Thyroid gland (tissue), 4 donors: ENCODE results near the gene ADCY4. TPM values are rescaled to one million over a fixed set of nuclear protein-coding genes. Genes with fewer than 3 reads are reported as not detected.
A peak's percentile ranks its signal among the peaks of the same experiment; 100 is the strongest.

Experiments
- DNase-seq, 2 donors: peaks; one replicate each; pipeline ENCODE4 v3.0.0-alpha.2; 2019
- H3K27ac ChIP-seq, 3 donors: fragments of 200-600 bp; sonication (generic); 1 replicate in 2 of 3; 2 replicates in 1 of 3; pipeline ENCODE4 v1.5.1; 2016 to 2019; ENCODE audit warnings: mild to moderate bottlenecking in 1 of 3, moderate library complexity in 1 of 3
- H3K27me3 ChIP-seq: fragments of 200-600 bp; sonication (generic); one replicate; pipeline ENCODE4 v1.5.1; 2019
- H3K36me3 ChIP-seq, 2 donors: fragments of 200-600 bp; sonication (generic); one replicate each; pipeline ENCODE4 v1.5.1; 2016 to 2019
- H3K4me1 ChIP-seq, 2 donors: fragments of 200-600 bp; sonication (generic); one replicate each; pipeline ENCODE4 v1.5.1; 2017 to 2019
- H3K4me3 ChIP-seq, 3 donors: fragments of 200-600 bp; sonication (generic); replicated peaks in 1 of 3; 1 replicate in 2 of 3; 2 replicates in 1 of 3; pipeline ENCODE4 v1.5.1; 2016; ENCODE audit warnings: mild to moderate bottlenecking in 1 of 3
- H3K9me3 ChIP-seq: fragments of 200-600 bp; sonication (generic); one replicate; pipeline ENCODE4 v1.5.1; 2017
- POLR2A ChIP-seq, 2 donors: fragments of 450-650 bp; IDR thresholded peaks; one replicate each; pipeline ENCODE4 v1.6.1; 2017; ENCODE audit warnings: antibody characterized with exemption in 2 of 2, mild to moderate bottlenecking in 2 of 2, moderate library complexity in 1 of 2
- WGBS, 2 donors: methylation state at CpG; one replicate each; pipeline ENCODE4 v1.1.5; 2017; 5-methylcytosine and 5-hydroxymethylcytosine counted together
- intact Hi-C: fragments of 100-400 bp; cut with DNase I; formaldehyde crosslinking; loops from one replicate; pipeline ENCODE4 v1.15.1; 2023
- total RNA-seq, 4 donors: library from RNA; depleted of rRNA; stranded (reverse); fragments of >200 nt; gene quantifications; one replicate each; pipeline ENCODE4 v1.2.3, GENCODE V29; 2016
- TF ChIP-seq, protein P1 (sequence below), 6 experiments: fragments of 200-600 bp in 3 of 6; fragments of 450-650 bp in 3 of 6; sonication (generic) in 3 of 6; IDR thresholded peaks; one replicate each; pipeline ENCODE4 v1.5.1; 2016 to 2019; ENCODE audit warnings: antibody characterized with exemption in 6 of 6, mild to moderate bottlenecking in 2 of 6, inconsistent platforms in 1 of 6, moderate library complexity in 1 of 6

ADCY4 gene
- total RNA-seq, 4 donors from 2014 or later: 35.2 to 65.4 (median 48.8) TPM

DNA sequence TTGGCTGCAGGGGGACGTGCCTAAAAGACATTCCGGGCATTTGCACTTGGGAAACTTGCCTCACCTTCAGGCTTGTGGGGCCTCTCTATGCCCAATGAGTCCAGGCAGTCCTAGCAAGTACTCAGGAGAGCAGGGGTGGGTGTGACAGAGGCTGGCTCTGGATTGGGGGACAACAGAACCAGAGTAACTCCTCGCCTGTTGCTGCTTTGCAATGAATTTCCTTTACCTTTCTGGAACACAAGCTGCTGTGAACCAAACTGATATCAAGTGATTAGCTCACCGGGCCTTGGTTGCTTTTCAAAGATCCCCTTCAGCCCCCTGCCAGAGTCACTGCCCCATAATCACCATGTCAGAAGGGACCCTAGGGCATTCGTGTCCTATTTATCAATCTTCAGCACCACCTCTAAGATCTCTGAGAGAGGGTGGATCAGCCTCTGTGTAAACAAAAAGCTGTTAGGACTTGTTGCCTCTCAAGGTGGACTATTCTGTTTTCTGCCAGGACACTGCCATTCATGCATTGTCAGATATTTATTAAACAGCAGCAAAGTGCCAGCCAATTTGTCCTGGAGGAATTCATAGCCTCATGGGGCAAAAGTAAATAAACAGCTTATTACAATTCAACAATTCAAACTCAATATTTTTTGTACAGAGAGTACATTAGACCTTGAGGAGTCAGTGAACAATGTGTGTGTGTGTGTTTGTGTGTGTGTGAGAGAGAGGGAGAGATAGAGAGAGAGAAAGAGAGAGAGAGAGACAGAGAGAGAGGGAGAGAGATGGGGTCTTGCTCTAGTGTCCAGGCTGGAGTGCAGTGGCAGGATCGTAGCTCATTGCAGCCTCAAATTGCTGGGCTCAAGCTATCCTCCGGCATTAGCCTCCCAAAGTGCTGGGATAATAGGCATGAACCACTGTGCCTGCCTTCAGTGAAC lies 44.4 kb upstream of the ADCY4 start:
- H3K4me1 ChIP-seq: peaks cover 8 to 38% of the 10 kb centered on the region in 2 donors
- DNase-seq: no peak
- intact Hi-C loops: no loop called here
- no peaks in the 10 kb centered on the region for H3K27me3 ChIP-seq
- H3K9me3 ChIP-seq: no peaks in the 10 kb centered on the region
- TF ChIP-seq, protein P1, sequence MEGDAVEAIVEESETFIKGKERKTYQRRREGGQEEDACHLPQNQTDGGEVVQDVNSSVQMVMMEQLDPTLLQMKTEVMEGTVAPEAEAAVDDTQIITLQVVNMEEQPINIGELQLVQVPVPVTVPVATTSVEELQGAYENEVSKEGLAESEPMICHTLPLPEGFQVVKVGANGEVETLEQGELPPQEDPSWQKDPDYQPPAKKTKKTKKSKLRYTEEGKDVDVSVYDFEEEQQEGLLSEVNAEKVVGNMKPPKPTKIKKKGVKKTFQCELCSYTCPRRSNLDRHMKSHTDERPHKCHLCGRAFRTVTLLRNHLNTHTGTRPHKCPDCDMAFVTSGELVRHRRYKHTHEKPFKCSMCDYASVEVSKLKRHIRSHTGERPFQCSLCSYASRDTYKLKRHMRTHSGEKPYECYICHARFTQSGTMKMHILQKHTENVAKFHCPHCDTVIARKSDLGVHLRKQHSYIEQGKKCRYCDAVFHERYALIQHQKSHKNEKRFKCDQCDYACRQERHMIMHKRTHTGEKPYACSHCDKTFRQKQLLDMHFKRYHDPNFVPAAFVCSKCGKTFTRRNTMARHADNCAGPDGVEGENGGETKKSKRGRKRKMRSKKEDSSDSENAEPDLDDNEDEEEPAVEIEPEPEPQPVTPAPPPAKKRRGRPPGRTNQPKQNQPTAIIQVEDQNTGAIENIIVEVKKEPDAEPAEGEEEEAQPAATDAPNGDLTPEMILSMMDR (IDR thresholded peaks at IDR 0.05): no peak
- no peak for TF ChIP-seq POLR2A (IDR thresholded peaks at IDR 0.05)
- H3K4me3 ChIP-seq: no peak overlapping the region
- no peaks in the 10 kb centered on the region for H3K36me3 ChIP-seq
- peak overlapping the region in 1 of 3 donors; percentile 26 for H3K27ac ChIP-seq
- WGBS, 2 donors: 77 to 88% methylated on average over 6 to 7 of the region's 7 CpGs

DNA sequence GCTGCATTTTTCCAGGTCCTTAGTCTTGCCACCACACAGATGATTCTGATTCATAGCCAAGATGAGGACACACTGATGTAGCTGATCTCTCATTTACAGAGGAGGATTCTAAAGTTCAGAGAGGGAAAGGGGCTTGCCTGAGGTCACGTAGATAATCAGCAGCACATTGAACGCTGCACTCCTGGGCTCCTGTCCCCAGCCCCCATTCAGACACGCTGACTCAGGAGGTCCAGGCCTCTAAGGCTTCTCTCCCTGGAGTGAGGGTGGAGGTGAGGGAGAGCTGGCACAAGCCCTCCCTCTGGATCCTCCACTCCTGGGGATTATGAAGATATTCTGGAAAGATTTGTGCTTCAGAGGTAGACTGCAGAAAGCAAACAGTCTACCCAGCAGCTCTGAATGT lies 43.5 kb upstream of the ADCY4 start:
- Histone ChIP-seq H3K27ac (peak overlapping the region; percentile 26 to 48 (median 35)), H3K4me1 (peaks cover 8 to 38% of the 10 kb centered on the region in 2 donors), H3K9me3 (no peaks in the 10 kb centered on the region), H3K4me3 (no peak overlapping the region), H3K36me3 (no peaks in the 10 kb centered on the region), H3K27me3 (no peaks in the 10 kb centered on the region)
- no peak for TF ChIP-seq POLR2A (IDR thresholded peaks at IDR 0.05)
- TF ChIP-seq, protein P1 (IDR thresholded peaks at IDR 0.05): no peak
- no peak for DNase-seq
- intact Hi-C loops: no loop called here
- 72 to 90% methylated on average over 3 of the region's 3 CpGs for WGBS, 2 donors

DNA sequence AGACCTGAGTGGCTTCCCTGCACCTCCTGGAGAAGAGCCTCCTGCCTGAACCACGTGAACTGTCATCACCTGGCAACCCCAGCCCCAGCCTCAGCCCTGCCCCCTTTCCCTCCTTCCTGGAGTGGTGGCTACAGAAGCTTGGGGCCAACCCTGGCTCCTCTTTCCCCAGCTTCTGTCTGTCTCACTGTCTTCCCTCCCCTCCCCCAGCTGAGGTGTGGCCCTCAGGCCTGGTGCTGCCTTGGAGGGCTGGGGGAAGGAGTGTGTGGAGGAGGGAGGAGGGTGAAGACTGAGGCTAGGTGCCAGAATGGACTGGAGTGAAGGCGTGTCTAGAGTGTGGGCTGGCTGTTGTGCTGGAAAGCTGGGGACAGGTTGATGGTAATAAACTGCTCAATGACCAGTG lies 42.8 kb upstream of the ADCY4 start:
- Histone ChIP-seq H3K27ac (peak overlapping the region in 2 of 3 donors; percentile 35 to 48), H3K27me3 (no peaks in the 10 kb centered on the region), H3K36me3 (no peaks in the 10 kb centered on the region), H3K9me3 (no peaks in the 10 kb centered on the region), H3K4me3 (no peak overlapping the region), H3K4me1 (peaks cover 8 to 38% of the 10 kb centered on the region in 2 donors)
- peak; percentile 70 to 86 for DNase-seq
- intact Hi-C loops: no loop called here
- WGBS, 2 donors: 16 to 34% methylated on average over 2 of the region's 2 CpGs
- no peak for TF ChIP-seq POLR2A (IDR thresholded peaks at IDR 0.05)
- TF ChIP-seq, protein P1 (IDR thresholded peaks at IDR 0.05): no peak

DNA sequence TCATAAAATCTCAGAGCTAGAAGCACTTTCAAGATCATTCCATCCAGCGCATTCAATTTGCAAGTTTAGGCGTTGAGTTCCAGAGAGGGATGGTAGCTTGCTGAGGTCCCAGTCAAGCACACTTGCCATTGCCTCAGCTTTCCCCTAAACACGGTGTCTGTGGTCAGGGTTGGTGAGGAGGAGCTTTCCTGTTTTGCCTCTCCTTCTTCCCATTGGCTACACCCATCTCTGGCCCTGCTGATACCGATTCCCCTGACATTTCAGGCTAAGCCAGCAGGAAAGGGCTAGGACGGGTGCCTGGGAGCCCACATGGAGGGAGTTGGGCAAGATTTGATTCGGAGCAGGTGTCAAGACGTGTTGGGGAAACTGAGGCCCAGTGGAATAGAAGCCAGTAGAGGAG lies 42.3 kb upstream of the ADCY4 start:
- no peaks in the 10 kb centered on the region for H3K36me3 ChIP-seq
- peak overlapping the region in 1 of 3 donors; percentile 48 for H3K27ac ChIP-seq
- peaks cover 8 to 37% of the 10 kb centered on the region in 2 donors for H3K4me1 ChIP-seq
- no peaks in the 10 kb centered on the region for H3K27me3 ChIP-seq
- TF ChIP-seq POLR2A (IDR thresholded peaks at IDR 0.05): no peak
- TF ChIP-seq, protein P1 (IDR thresholded peaks at IDR 0.05): no peak
- H3K9me3 ChIP-seq: no peaks in the 10 kb centered on the region
- 75 to 82% methylated on average over 7 of the region's 7 CpGs for WGBS, 2 donors
- DNase-seq: no peak
- H3K4me3 ChIP-seq: no peak overlapping the region
- intact Hi-C loops: no loop called here

DNA sequence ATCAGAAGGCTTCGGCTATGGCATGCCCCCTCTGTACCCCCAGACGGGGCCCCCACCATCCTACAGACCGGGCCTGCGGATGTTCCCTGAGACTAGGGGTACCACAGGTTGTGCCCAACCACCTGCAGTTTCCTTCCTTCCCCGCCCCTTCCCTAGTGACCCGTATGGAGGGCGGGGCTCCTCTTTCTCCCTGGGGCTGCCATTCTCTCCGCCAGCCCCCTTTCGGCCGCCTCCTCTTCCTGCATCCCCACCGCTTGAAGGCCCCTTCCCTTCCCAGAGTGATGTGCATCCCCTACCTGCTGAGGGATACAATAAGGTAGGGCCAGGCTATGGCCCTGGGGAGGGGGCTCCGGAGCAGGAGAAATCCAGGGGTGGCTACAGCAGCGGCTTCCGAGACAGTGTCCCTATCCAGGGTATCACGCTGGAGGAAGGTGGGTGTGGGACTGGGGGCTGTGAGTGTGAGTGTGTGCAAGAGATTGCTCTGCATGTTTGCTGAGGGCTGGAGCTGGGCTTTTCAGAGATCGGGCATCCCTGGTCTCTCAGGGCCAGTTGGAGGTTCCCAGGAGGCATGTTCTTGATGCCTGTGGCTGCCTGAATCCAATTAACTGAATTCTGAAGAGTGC lies 41.7 kb upstream of the ADCY4 start:
- intact Hi-C loops: no loop called here
- H3K4me1 ChIP-seq: peaks cover 8 to 31% of the 10 kb centered on the region in 2 donors
- peak overlapping the region in 1 of 3 donors; percentile 48 for H3K27ac ChIP-seq
- no peaks in the 10 kb centered on the region for H3K36me3 ChIP-seq
- WGBS, 2 donors: 77 to 79% methylated on average over 16 of the region's 16 CpGs
- TF ChIP-seq POLR2A (IDR thresholded peaks at IDR 0.05): no peak
- TF ChIP-seq, protein P1 (IDR thresholded peaks at IDR 0.05): no peak
- DNase-seq: no peak
- no peaks in the 10 kb centered on the region for H3K27me3 ChIP-seq
- no peaks in the 10 kb centered on the region for H3K9me3 ChIP-seq
- no peak overlapping the region for H3K4me3 ChIP-seq
